Upper lobe of left lung (tissue), 6 donors: ENCODE data around the gene SRPK2. TPM values are rescaled to one million over a fixed set of nuclear protein-coding genes. Genes with fewer than 3 reads are reported as not detected.

Experiments
- ATAC-seq, 2 donors: fragments of 200-7000 bp; cut with Tn5 transposase; one replicate each; pipeline ENCODE4 v1.9.1; 2022; ENCODE audit warnings: mild to moderate bottlenecking in 2 of 2, moderate library complexity in 2 of 2; ENCODE audit not compliant: low FRiP score in 2 of 2
- DNase-seq, 2 donors: peaks; one replicate each; pipeline ENCODE4 v3.0.0-alpha.2; 2019 to 2020
- H3K27ac ChIP-seq, 4 donors: fragments of 200-600 bp; sonication (generic); one replicate each; pipeline ENCODE4 v1.5.1; 2016 to 2019
- H3K27me3 ChIP-seq, 4 donors: fragments of 200-600 bp; sonication (generic); one replicate each; pipeline ENCODE4 v1.5.1; 2017 to 2019
- H3K36me3 ChIP-seq, 4 donors: fragments of 200-600 bp; sonication (generic); one replicate each; pipeline ENCODE4 v1.5.1; 2016 to 2019
- H3K4me1 ChIP-seq, 4 donors: fragments of 200-600 bp; sonication (generic); one replicate each; pipeline ENCODE4 v1.5.1; 2018 to 2019
- H3K4me3 ChIP-seq, 4 donors: fragments of 200-600 bp; sonication (generic); one replicate each; pipeline ENCODE4 v1.5.1; 2017 to 2019; ENCODE audit warnings: mild to moderate bottlenecking in 2 of 4, moderate library complexity in 1 of 4
- H3K9me3 ChIP-seq, 4 donors: fragments of 200-600 bp; sonication (generic); one replicate each; pipeline ENCODE4 v1.5.1; 2018 to 2019
- EP300 ChIP-seq, 4 donors: sonication (generic); formaldehyde crosslinking; IDR thresholded peaks; one replicate each; pipeline ENCODE4 v1.5.1; 2017; ENCODE audit warnings: antibody characterized with exemption in 4 of 4, control low read depth in 2 of 4
- POLR2A ChIP-seq, 4 donors: fragments of 450-650 bp; IDR thresholded peaks; one replicate each; pipeline ENCODE4 v1.5.1; 2016 to 2017; ENCODE audit warnings: antibody characterized with exemption in 4 of 4, mild to moderate bottlenecking in 2 of 4
- POLR2AphosphoS5 ChIP-seq, 2 donors: sonication (generic); formaldehyde crosslinking; IDR thresholded peaks; one replicate each; pipeline ENCODE4 v1.5.1; 2017; ENCODE audit warnings: antibody characterized with exemption in 2 of 2
- WGBS, 2 donors: methylation state at CpG; one replicate each; pipeline ENCODE4 v1.1.5; 2017 to 2018; 5-methylcytosine and 5-hydroxymethylcytosine counted together
- small RNA-seq, 4 donors: library from RNA; depleted of rRNA; stranded (forward); fragments of <200 nt; gene quantifications; one replicate each; pipeline ENCODE3, GENCODE V24; 2016
- total RNA-seq, 6 donors: library from RNA; depleted of rRNA in 4 of 6; stranded (reverse); fragments of >200 nt in 4 of 6; gene quantifications; one replicate each; pipeline versions ENCODE4 v1.1.0 to v1.2.1, GENCODE V29; 2016 to 2021
- TF ChIP-seq, protein P1 (sequence below), 6 experiments: fragments of 450-650 bp in 4 of 6; fragments of 200-600 bp in 2 of 6; sonication (generic) in 2 of 6; IDR thresholded peaks; one replicate each; pipeline ENCODE4 v1.5.1; 2016 to 2019; ENCODE audit warnings: antibody characterized with exemption in 6 of 6
- donor health status: DM: no; HTN: no; CAD: no; lungs with moderate emphysema.
- donor health status: DM: no; HTN: yes; CAD: no; lungs with severe emphysema.

The SRPK2 gene
- total RNA-seq, 6 donors from 2014 or later, result 29.6 to 55.6 (median 45.6) TPM

DNA sequence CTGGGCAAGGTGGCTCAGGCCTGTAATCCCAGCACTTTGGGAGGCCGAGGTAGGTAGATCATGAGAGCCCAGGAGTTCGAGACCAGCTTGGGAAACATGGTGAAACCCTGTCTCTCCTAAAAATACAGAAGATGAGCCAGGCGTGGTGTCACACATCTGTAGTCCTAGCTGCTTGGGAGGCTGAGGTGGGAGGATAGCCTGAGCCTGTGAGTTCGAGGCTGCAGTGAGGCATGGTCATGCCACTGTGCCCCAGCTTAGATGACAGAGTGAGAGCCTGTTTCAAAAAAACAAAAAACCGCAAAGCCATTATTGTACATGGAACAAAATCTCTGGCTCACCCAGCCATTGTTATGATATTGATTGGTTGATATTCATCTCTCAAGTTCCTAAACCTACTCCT is 321.0 kb downstream of the SRPK2 start:
- Histone ChIP-seq H3K4me1 (peaks cover 0 to 6% (median 3%) of the 10 kb centered on the region in 4 donors), H3K4me3 (no peak overlapping the region), H3K27ac (no peak overlapping the region), H3K9me3 (no peaks in the 10 kb centered on the region), H3K27me3 (no peaks in the 10 kb centered on the region), H3K36me3 (peaks cover 3 to 89% (median 37%) of the 10 kb centered on the region in 4 donors)
- TF ChIP-seq POLR2AphosphoS5 (IDR thresholded peaks at IDR 0.05) (no peak), POLR2A (IDR thresholded peaks at IDR 0.05) (no peak), EP300 (IDR thresholded peaks at IDR 0.05) (no peak)
- TF ChIP-seq, protein P1, sequence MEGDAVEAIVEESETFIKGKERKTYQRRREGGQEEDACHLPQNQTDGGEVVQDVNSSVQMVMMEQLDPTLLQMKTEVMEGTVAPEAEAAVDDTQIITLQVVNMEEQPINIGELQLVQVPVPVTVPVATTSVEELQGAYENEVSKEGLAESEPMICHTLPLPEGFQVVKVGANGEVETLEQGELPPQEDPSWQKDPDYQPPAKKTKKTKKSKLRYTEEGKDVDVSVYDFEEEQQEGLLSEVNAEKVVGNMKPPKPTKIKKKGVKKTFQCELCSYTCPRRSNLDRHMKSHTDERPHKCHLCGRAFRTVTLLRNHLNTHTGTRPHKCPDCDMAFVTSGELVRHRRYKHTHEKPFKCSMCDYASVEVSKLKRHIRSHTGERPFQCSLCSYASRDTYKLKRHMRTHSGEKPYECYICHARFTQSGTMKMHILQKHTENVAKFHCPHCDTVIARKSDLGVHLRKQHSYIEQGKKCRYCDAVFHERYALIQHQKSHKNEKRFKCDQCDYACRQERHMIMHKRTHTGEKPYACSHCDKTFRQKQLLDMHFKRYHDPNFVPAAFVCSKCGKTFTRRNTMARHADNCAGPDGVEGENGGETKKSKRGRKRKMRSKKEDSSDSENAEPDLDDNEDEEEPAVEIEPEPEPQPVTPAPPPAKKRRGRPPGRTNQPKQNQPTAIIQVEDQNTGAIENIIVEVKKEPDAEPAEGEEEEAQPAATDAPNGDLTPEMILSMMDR (IDR thresholded peaks at IDR 0.05), result no peak
- DNase-seq (no peak), ATAC-seq (no peak)
- 97 to 99% methylated on average over 5 of the region's 5 CpGs for WGBS, 2 donors

Small RNA genes lying within 50 kb of the gene (small RNA-seq; reads per million reads assigned to genes)
- gene AC005070.2 (0 reads per million in 4 donors), gene RNU6-1322P (0 reads per million in 4 donors)

Other genes with a start within 250 kb of the SRPK2 start
- 10 to 100 TPM in 3 of 6 donors, 1 to 10 TPM in 3; 7.3 to 16.9 (median 11.5) TPM for gene PUS7, start 133.3 kb upstream of the SRPK2 start, total RNA-seq
- 10 to 100 TPM in 5 of 6 donors, 1 to 10 TPM in 1; 9.4 to 24.3 (median 15.2) TPM for gene RINT1, start 143.3 kb upstream of the SRPK2 start, total RNA-seq
- 10 to 100 TPM in 1 of 6 donors, 1 to 10 TPM in 3, under 1 TPM in 1, not detected in 1; 0.86 to 26.2 (median 5.1) TPM for gene EFCAB10, start 192.6 kb upstream of the SRPK2 start, total RNA-seq